Right lobe of liver (tissue), 4 donors: ENCODE results near the gene PDE7B.

Source experiments
- POLR2A ChIP-seq: fragments of 450-650 bp; IDR thresholded peaks from one replicate; pipeline ENCODE4 v1.6.1; 2017; ENCODE audit warnings: antibody characterized with exemption, mild to moderate bottlenecking
- TF ChIP-seq, protein P1 (sequence below), 4 donors: fragments of 200-600 bp in 3 of 4; fragments of 450-650 bp in 1 of 4; IDR thresholded peaks; one replicate each; pipeline versions ENCODE4 v1.5.1 to v1.8.0; 2016 to 2022; ENCODE audit warnings: antibody characterized with exemption in 4 of 4, mild to moderate bottlenecking in 2 of 4
- donor health status: DM: no; HTN: no; CAD: no.
- donor health status: DM: no; HTN: no; CAD: no.
- donor health status: DM: no; HTN: yes; CAD: no.

DNA sequence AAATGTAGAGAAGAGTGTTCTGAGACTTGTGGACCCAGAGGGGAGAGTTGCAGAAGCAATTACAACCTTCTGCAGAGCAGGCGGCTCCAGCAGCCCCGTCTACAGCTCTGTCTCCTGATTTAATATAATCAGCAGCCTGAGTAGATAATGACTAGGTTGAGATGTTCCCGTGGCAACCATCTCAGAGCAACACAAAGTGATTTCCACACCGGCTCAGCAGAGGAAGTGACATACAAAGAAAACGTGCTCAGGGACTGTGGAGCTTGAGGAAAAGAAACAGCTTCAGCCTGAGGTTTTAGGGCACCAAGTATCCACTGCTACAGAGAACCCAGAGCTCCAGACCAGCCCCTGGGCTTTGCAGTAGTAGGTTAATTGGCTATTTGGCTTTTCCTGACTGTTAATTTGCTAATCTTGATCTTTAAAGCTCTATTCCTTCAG lies 262.3 kb downstream of the PDE7B start:
- TF ChIP-seq, protein P1, sequence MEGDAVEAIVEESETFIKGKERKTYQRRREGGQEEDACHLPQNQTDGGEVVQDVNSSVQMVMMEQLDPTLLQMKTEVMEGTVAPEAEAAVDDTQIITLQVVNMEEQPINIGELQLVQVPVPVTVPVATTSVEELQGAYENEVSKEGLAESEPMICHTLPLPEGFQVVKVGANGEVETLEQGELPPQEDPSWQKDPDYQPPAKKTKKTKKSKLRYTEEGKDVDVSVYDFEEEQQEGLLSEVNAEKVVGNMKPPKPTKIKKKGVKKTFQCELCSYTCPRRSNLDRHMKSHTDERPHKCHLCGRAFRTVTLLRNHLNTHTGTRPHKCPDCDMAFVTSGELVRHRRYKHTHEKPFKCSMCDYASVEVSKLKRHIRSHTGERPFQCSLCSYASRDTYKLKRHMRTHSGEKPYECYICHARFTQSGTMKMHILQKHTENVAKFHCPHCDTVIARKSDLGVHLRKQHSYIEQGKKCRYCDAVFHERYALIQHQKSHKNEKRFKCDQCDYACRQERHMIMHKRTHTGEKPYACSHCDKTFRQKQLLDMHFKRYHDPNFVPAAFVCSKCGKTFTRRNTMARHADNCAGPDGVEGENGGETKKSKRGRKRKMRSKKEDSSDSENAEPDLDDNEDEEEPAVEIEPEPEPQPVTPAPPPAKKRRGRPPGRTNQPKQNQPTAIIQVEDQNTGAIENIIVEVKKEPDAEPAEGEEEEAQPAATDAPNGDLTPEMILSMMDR (IDR thresholded peaks at IDR 0.05): no peak
- TF ChIP-seq POLR2A: no peak
